DND-41 (cell line): ENCODE data around the gene ARID5A.

Experiments
- CTCF ChIP-seq: IDR thresholded peaks from 2 replicates; pipeline ENCODE4 v1.5.1; 2012; ENCODE audit warnings: borderline replicate concordance, low read length, moderate library complexity, mild to moderate bottlenecking; ENCODE audit not compliant: poor library complexity, severe bottlenecking; ENCODE audit errors: extremely low read depth
- EZH2 ChIP-seq: IDR thresholded peaks from 3 replicates; pipeline ENCODE4 v1.6.1; 2012; ENCODE audit warnings: borderline replicate concordance, low read depth, mild to moderate bottlenecking, moderate library complexity, low read length, inconsistent platforms; ENCODE audit not compliant: severe bottlenecking

DNA sequence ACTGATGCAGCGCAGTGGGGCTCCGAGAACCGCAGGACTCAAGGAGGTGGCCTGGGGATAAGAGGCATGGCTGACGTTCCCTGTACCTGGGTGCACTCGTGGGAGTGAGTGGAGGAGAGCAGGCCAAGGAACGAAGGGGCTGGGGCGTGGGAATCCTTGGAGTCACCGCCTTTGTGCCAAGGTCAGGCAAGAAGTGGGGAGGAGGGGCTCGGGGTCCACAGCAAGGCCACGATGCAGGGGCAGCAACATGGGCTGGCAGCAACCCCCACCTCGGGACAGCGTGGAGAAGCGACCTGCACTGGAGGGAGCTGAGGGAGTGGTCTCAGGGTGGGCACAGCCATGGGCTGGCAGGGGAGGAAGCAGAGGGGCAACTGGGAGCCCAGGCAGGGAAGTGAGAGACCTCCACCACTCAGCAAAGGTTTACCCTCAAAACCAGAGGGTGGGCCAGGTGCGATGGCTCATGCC lies 18.6 kb downstream of the ARID5A start:
- no peak for TF ChIP-seq CTCF
- no peak for TF ChIP-seq EZH2
